Lung (tissue), 12 donors: ENCODE data around the gene PTPRE. TPM values are rescaled to one million over a fixed set of nuclear protein-coding genes. Genes with fewer than 3 reads are reported as not detected.

Experiments used
- ATAC-seq: fragments of 200-7000 bp; cut with Tn5 transposase; one replicate; pipeline ENCODE4 v1.9.1; 2020; ENCODE audit warnings: moderate number of reproducible peaks; ENCODE audit not compliant: insufficient read depth, low FRiP score
- DNase-seq, 3 donors: peaks; one replicate each; pipeline ENCODE4 v3.0.0-alpha.2; 2013 to 2017
- H3K27ac ChIP-seq, 2 donors: one replicate each; pipeline ENCODE4 v1.5.1; 2013; ENCODE audit warnings: mild to moderate bottlenecking in 2 of 2, moderate library complexity in 2 of 2, control low read depth in 1 of 2, inconsistent platforms in 1 of 2, low read depth in 1 of 2, low read length in 1 of 2
- H3K27me3 ChIP-seq, 3 donors: one replicate each; pipeline ENCODE4 v1.5.1; 2013; ENCODE audit warnings: low read length in 2 of 3; ENCODE audit not compliant: control insufficient read depth in 3 of 3, insufficient read depth in 3 of 3
- H3K36me3 ChIP-seq, 4 donors: one replicate each; pipeline ENCODE4 v1.5.1; 2013; ENCODE audit warnings: low read length in 4 of 4, mild to moderate bottlenecking in 1 of 4, moderate library complexity in 1 of 4; ENCODE audit not compliant: control insufficient read depth in 4 of 4, insufficient read depth in 4 of 4
- H3K4me1 ChIP-seq, 5 donors: one replicate each; pipeline ENCODE4 v1.5.1; 2013; ENCODE audit warnings: low read length in 5 of 5, mild to moderate bottlenecking in 2 of 5, moderate library complexity in 1 of 5; ENCODE audit not compliant: control insufficient read depth in 5 of 5, insufficient read depth in 5 of 5
- H3K4me3 ChIP-seq: one replicate; pipeline ENCODE4 v1.5.1; 2013; ENCODE audit warnings: mild to moderate bottlenecking, control low read depth, moderate library complexity
- H3K9ac ChIP-seq, 2 donors: one replicate each; pipeline ENCODE4 v1.5.1; 2013; ENCODE audit warnings: low read length in 2 of 2, control low read depth in 1 of 2; ENCODE audit not compliant: insufficient read depth in 1 of 2
- H3K9me3 ChIP-seq, 4 donors: one replicate each; pipeline ENCODE4 v1.5.1; 2013; ENCODE audit warnings: low read length in 3 of 4, mild to moderate bottlenecking in 1 of 4, moderate library complexity in 1 of 4; ENCODE audit not compliant: control insufficient read depth in 4 of 4, insufficient read depth in 3 of 4
- CTCF ChIP-seq: IDR thresholded peaks from 2 replicates; pipeline ENCODE4 v1.5.1; 2012; ENCODE audit warnings: mild to moderate bottlenecking; ENCODE audit errors: control extremely low read depth, extremely low read depth
- WGBS, 2 donors: extraction: QIAGEN DNeasy Blood & Tissue Kit; methylation state at CpG; one replicate each; pipeline ENCODE4 v1.1.7; 2013; 5-methylcytosine and 5-hydroxymethylcytosine counted together
- polyA plus RNA-seq, 2 donors: library from polyadenylated mRNA; stranded (reverse); fragments of 200-250 nt; gene quantifications; one replicate each; pipeline ENCODE4 v1.2.1, GENCODE V29; 2013
- total RNA-seq, 2 donors: library from RNA; depleted of rRNA in 1 of 2; stranded (reverse); fragments of >200 nt in 1 of 2; gene quantifications; one replicate each; pipeline ENCODE4 v1.2.1, GENCODE V29; 2014 to 2021
- donor health status: control.
- donor health status: control.
- donor health status: Bipolar disorder and iron deficiency.
- donor health status: healthy.
- donor health status: DM: yes; HTN: yes; CAD: no.

The PTPRE gene
- total and polyA plus RNA-seq, 4 donors, result 15.5 to 68.7 (median 36.5) TPM

GRCh38 chr10:127887541-127888415, 19.1 kb upstream of the PTPRE start:
- no peaks in the 10 kb centered on the region for H3K9me3 ChIP-seq
- peaks cover 0 to 2% (median 0%) of the 10 kb centered on the region in 3 donors for H3K27me3 ChIP-seq
- peaks cover 0 to 4% (median 0%) of the 10 kb centered on the region in 5 donors for H3K4me1 ChIP-seq
- H3K36me3 ChIP-seq, result no peaks in the 10 kb centered on the region
- no peak for TF ChIP-seq CTCF
- WGBS, 2 donors, result 76 to 81% methylated on average over 16 of the region's 16 CpGs
- H3K4me3 ChIP-seq, result no peak overlapping the region
- no peak overlapping the region for H3K27ac ChIP-seq
- H3K9ac ChIP-seq, result no peak overlapping the region
- DNase-seq, result peak in 1 of 3 donors; percentile 25
- no peak for ATAC-seq

- Histone ChIP-seq H3K36me3 (no peaks in the 10 kb centered on the region), H3K9ac (no peak overlapping the region), H3K9me3 (no peaks in the 10 kb centered on the region), H3K4me3 (no peak overlapping the region), H3K27ac (no peak overlapping the region), H3K4me1 (peaks cover 0 to 4% (median 0%) of the 10 kb centered on the region in 5 donors), H3K27me3 (peaks cover 0 to 2% (median 0%) of the 10 kb centered on the region in 3 donors)
- ATAC-seq, result no peak
- no peak for TF ChIP-seq CTCF
- no peak for DNase-seq
- WGBS, 2 donors, result 92 to 95% methylated on average over 13 of the region's 13 CpGs
These were observed 18.2 kb upstream of the PTPRE start for GRCh38 chr10:127888521-127889312.

GRCh38 chr10:127889605-127890195, 17.2 kb upstream of the PTPRE start:
- H3K27ac ChIP-seq, result no peak overlapping the region
- ATAC-seq, result peak; percentile 79
- peaks cover 0 to 2% (median 0%) of the 10 kb centered on the region in 3 donors for H3K27me3 ChIP-seq
- no peak overlapping the region for H3K4me3 ChIP-seq
- WGBS, 2 donors, result 25 to 41% methylated on average over 4 of the region's 4 CpGs
- no peaks in the 10 kb centered on the region for H3K36me3 ChIP-seq
- no peaks in the 10 kb centered on the region for H3K9me3 ChIP-seq
- no peak overlapping the region for H3K9ac ChIP-seq
- TF ChIP-seq CTCF, result no peak
- DNase-seq, result no peak
- peaks cover 0 to 4% (median 0%) of the 10 kb centered on the region in 5 donors for H3K4me1 ChIP-seq
